Measurements from ENCODE around the gene ARID5B.

GRCh38 chr10:62084451-62084850 is 183.0 kb downstream of the ARID5B start:
- TF ChIP-seq CTCF (IDR thresholded peaks at IDR 0.05) (no peak), POLR2A (IDR thresholded peaks at IDR 0.05) (no peak), POLR2AphosphoS5 (IDR thresholded peaks at IDR 0.05) (no peak)

Measured in prostate gland (tissue), 2 donors.